Naive thymus-derived CD4-positive, alpha-beta T cell (primary cell): ENCODE data around the gene AOPEP. TPM values are rescaled to one million over a fixed set of nuclear protein-coding genes. Genes with fewer than 3 reads are reported as not detected.

ENCODE experiments used
- ATAC-seq: fragments of 150-1000 bp; cut with Tn5 transposase; 2 replicates; pipeline ENCODE4 v1.10.0; 2021; ENCODE audit warnings: mild to moderate bottlenecking, moderate library complexity
- CTCF ChIA-PET: fragments of 350-600 bp; sonication (Branson Sonifier 250); formaldehyde crosslinking; loops from one replicate; lab custom pipeline; 2021; ENCODE audit warnings: antibody characterized with exemption; lab: Charles Lee
- POLR2A ChIA-PET: fragments of 350-600 bp; sonication (Branson Sonifier 250); formaldehyde crosslinking; loops from one replicate; lab custom pipeline; 2021; ENCODE audit warnings: antibody characterized with exemption, inconsistent platforms; lab: Charles Lee
- DNase-seq, 9 donors: peaks; one replicate each; pipeline versions ENCODE4 v3.0.0 to v3.0.0-alpha.2; 2020 to 2022; ENCODE audit warnings: mixed read lengths in 1 of 9
- H3K27ac ChIP-seq: one replicate; pipeline ENCODE4 v1.7.0; 2013; ENCODE audit warnings: mild to moderate bottlenecking, low read depth, low read length, moderate library complexity
- H3K27me3 ChIP-seq, 2 donors: one replicate each; pipeline ENCODE4 v1.7.0; 2013; ENCODE audit warnings: low read length in 2 of 2, mild to moderate bottlenecking in 2 of 2, moderate library complexity in 2 of 2; ENCODE audit not compliant: control insufficient read depth in 2 of 2, insufficient read depth in 2 of 2
- H3K36me3 ChIP-seq, 3 experiments: 1 replicate in 2 of 3; 2 replicates in 1 of 3; pipeline ENCODE4 v1.7.0; 2013; ENCODE audit warnings: low read length in 3 of 3, mild to moderate bottlenecking in 3 of 3, moderate library complexity in 1 of 3; ENCODE audit not compliant: insufficient read depth in 3 of 3, control insufficient read depth in 2 of 3
- H3K4me1 ChIP-seq, 2 donors: one replicate each; pipeline ENCODE4 v1.7.0; 2013; ENCODE audit warnings: low read length in 2 of 2, mild to moderate bottlenecking in 2 of 2, moderate library complexity in 1 of 2; ENCODE audit not compliant: control insufficient read depth in 2 of 2, insufficient read depth in 2 of 2
- H3K4me3 ChIP-seq: 2 replicates; pipeline ENCODE4 v1.7.0; 2013; ENCODE audit warnings: mild to moderate bottlenecking, low read length
- H3K9me3 ChIP-seq, 3 experiments: 1 replicate in 2 of 3; 2 replicates in 1 of 3; pipeline ENCODE4 v1.7.0; 2013; ENCODE audit warnings: low read length in 3 of 3; ENCODE audit not compliant: control insufficient read depth in 2 of 3
- H3K27ac Mint-ChIP-seq, 9 donors: one replicate each; pipeline ENCODE4 v1.8.0; 2020 to 2022; ENCODE audit warnings: mixed read lengths in 9 of 9, mild to moderate bottlenecking in 8 of 9, moderate library complexity in 5 of 9, inconsistent platforms in 2 of 9
- H3K27me3 Mint-ChIP-seq, 5 donors: one replicate each; pipeline ENCODE4 v1.8.0; 2021 to 2022; ENCODE audit warnings: mixed read lengths in 5 of 5, mild to moderate bottlenecking in 1 of 5
- H3K36me3 Mint-ChIP-seq, 5 donors: one replicate each; pipeline ENCODE4 v1.8.0; 2020 to 2022; ENCODE audit warnings: mixed read lengths in 5 of 5, mild to moderate bottlenecking in 3 of 5, inconsistent platforms in 1 of 5
- H3K4me1 Mint-ChIP-seq, 7 donors: one replicate each; pipeline ENCODE4 v1.8.0; 2020 to 2022; ENCODE audit warnings: mixed read lengths in 7 of 7, mild to moderate bottlenecking in 3 of 7, inconsistent platforms in 1 of 7
- H3K4me3 Mint-ChIP-seq, 10 donors: one replicate each; pipeline ENCODE4 v1.8.0; 2020 to 2022; ENCODE audit warnings: mild to moderate bottlenecking in 10 of 10, mixed read lengths in 10 of 10, moderate library complexity in 6 of 10, inconsistent platforms in 2 of 10
- H3K9me3 Mint-ChIP-seq, 11 donors: one replicate each; pipeline ENCODE4 v1.8.0; 2020 to 2022; ENCODE audit warnings: mixed read lengths in 11 of 11, mild to moderate bottlenecking in 4 of 11, inconsistent platforms in 1 of 11, moderate library complexity in 1 of 11
- intact Hi-C, 2 donors: fragments of 100-400 bp; cut with micrococcal nuclease; formaldehyde crosslinking; loops; one replicate each; pipeline ENCODE4 v1.15.1; 2023
- polyA plus RNA-seq, 2 donors: library from polyadenylated mRNA; unstranded; fragments of 300-500 nt; fragmentation: Illumina TruSeq; gene quantifications; one replicate each; pipeline ENCODE4 v1.2.3, GENCODE V29; 2021
- total RNA-seq, 6 experiments: library from RNA in 5 of 6; stranded (reverse) in 5 of 6; gene quantifications; 1 replicate in 5 of 6; 2 replicates in 1 of 6; pipeline ENCODE4 v1.2.3 and lab custom pipeline; 2021 to 2026

The AOPEP gene
- total and polyA plus RNA-seq, 7 experiments from 2014 or later = 5.7 to 19.0 (median 13.6) TPM

- Histone ChIP-seq H3K4me3 (no peak overlapping the region), H3K27me3 (no peaks in the 10 kb centered on the region), H3K4me1 (no peaks in the 10 kb centered on the region), H3K27ac (no peak overlapping the region), H3K36me3 (no peaks in the 10 kb centered on the region), H3K9me3 (no peaks in the 10 kb centered on the region)
- intact Hi-C loops = no loop called here
- ATAC-seq (no peak), DNase-seq (no peak)
- H3K9me3 Mint-ChIP-seq = no peaks in the 10 kb centered on the region
- POLR2A ChIA-PET = no interaction called here
- CTCF ChIA-PET = no interaction called here
- H3K36me3 Mint-ChIP-seq = peaks cover 0 to 16% (median 4%) of the 10 kb centered on the region in 5 donors
- peaks cover 0 to 4% (median 0%) of the 10 kb centered on the region in 7 donors for H3K4me1 Mint-ChIP-seq
- no peak overlapping the region for H3K27ac Mint-ChIP-seq
- no peak overlapping the region for H3K4me3 Mint-ChIP-seq
- no peaks in the 10 kb centered on the region for H3K27me3 Mint-ChIP-seq
These were observed 313.6 kb downstream of the AOPEP start for GRCh38 chr9:95040106-95040505.

GRCh38 chr9:95043826-95044225 is 317.3 kb downstream of the AOPEP start:
- Mint-ChIP-seq H3K36me3 (peaks cover 0 to 13% (median 4%) of the 10 kb centered on the region in 5 donors), H3K9me3 (no peaks in the 10 kb centered on the region), H3K27me3 (peaks cover 3 to 25% (median 9%) of the 10 kb centered on the region in 5 donors), H3K4me3 (no peak overlapping the region), H3K27ac (no peak overlapping the region), H3K4me1 (peaks cover 0 to 10% (median 6%) of the 10 kb centered on the region in 7 donors)
- no peak for ATAC-seq
- intact Hi-C loops = loop anchor here in 1 of 2 donors (2.0 kb wide), 1 partner anchor 45 kb away; no protein-coding TSS in a partner anchor
- no peaks in the 10 kb centered on the region for H3K36me3 ChIP-seq
- H3K4me3 ChIP-seq = no peak overlapping the region
- CTCF ChIA-PET = no interaction called here
- DNase-seq = no peak
- POLR2A ChIA-PET = no interaction called here
- H3K9me3 ChIP-seq = no peaks in the 10 kb centered on the region
- H3K27me3 ChIP-seq = peaks cover 4 to 8% of the 10 kb centered on the region in 2 donors
- H3K4me1 ChIP-seq = peaks cover 0 to 2% of the 10 kb centered on the region in 2 donors
- H3K27ac ChIP-seq = no peak overlapping the region

- Histone ChIP-seq H3K9me3 (no peaks in the 10 kb centered on the region), H3K27me3 (peaks cover 8 to 9% of the 10 kb centered on the region in 2 donors), H3K27ac (no peak overlapping the region), H3K4me3 (no peak overlapping the region), H3K4me1 (peaks cover 0 to 4% of the 10 kb centered on the region in 2 donors), H3K36me3 (no peaks in the 10 kb centered on the region)
- no peaks in the 10 kb centered on the region for H3K9me3 Mint-ChIP-seq
- intact Hi-C loops = no loop called here
- DNase-seq = no peak
- H3K36me3 Mint-ChIP-seq = peaks cover 0 to 13% (median 4%) of the 10 kb centered on the region in 5 donors
- no peak for ATAC-seq
- CTCF ChIA-PET = no interaction called here
- H3K4me1 Mint-ChIP-seq = peaks cover 0 to 14% (median 10%) of the 10 kb centered on the region in 7 donors
- H3K4me3 Mint-ChIP-seq = peak overlapping the region in 1 of 10 donors; percentile 17
- no peak overlapping the region for H3K27ac Mint-ChIP-seq
- peaks cover 8 to 33% (median 16%) of the 10 kb centered on the region in 5 donors for H3K27me3 Mint-ChIP-seq
- POLR2A ChIA-PET = no interaction called here
These were observed 318.4 kb downstream of the AOPEP start for GRCh38 chr9:95044731-95045508.

- Histone ChIP-seq H3K27ac (no peak overlapping the region), H3K36me3 (no peaks in the 10 kb centered on the region), H3K4me1 (peaks cover 0 to 4% of the 10 kb centered on the region in 2 donors), H3K9me3 (no peaks in the 10 kb centered on the region), H3K27me3 (peaks cover 8 to 9% of the 10 kb centered on the region in 2 donors), H3K4me3 (no peak overlapping the region)
- H3K36me3 Mint-ChIP-seq = peaks cover 0 to 13% (median 4%) of the 10 kb centered on the region in 5 donors
- intact Hi-C loops = no loop called here
- no peak overlapping the region for H3K4me3 Mint-ChIP-seq
- ChIA-PET POLR2A (no interaction called here), CTCF (no interaction called here)
- ATAC-seq (no peak), DNase-seq (no peak)
- H3K27me3 Mint-ChIP-seq = peaks cover 8 to 39% (median 22%) of the 10 kb centered on the region in 5 donors
- H3K9me3 Mint-ChIP-seq = no peaks in the 10 kb centered on the region
- peaks cover 0 to 14% (median 10%) of the 10 kb centered on the region in 7 donors for H3K4me1 Mint-ChIP-seq
- no peak overlapping the region for H3K27ac Mint-ChIP-seq
These were observed 319.3 kb downstream of the AOPEP start for GRCh38 chr9:95045751-95046150.

- Histone ChIP-seq H3K36me3 (no peaks in the 10 kb centered on the region), H3K27ac (no peak overlapping the region), H3K4me3 (no peak overlapping the region), H3K9me3 (no peaks in the 10 kb centered on the region), H3K27me3 (peaks cover 8 to 9% of the 10 kb centered on the region in 2 donors), H3K4me1 (peaks cover 0 to 4% of the 10 kb centered on the region in 2 donors)
- Mint-ChIP-seq H3K27ac (no peak overlapping the region), H3K36me3 (peaks cover 0 to 10% (median 4%) of the 10 kb centered on the region in 5 donors), H3K9me3 (no peaks in the 10 kb centered on the region), H3K4me1 (peaks cover 0 to 14% (median 10%) of the 10 kb centered on the region in 7 donors), H3K4me3 (peak overlapping the region; percentile 28 to 85 (median 76)), H3K27me3 (peaks cover 20 to 42% (median 24%) of the 10 kb centered on the region in 5 donors)
- CTCF ChIA-PET = no interaction called here
- DNase-seq (no peak), ATAC-seq (no peak)
- intact Hi-C loops = loop anchor here in 1 of 2 donors (1.0 kb wide), 1 partner anchor 321 kb away; the partner anchor contains the start of gene AOPEP
- POLR2A ChIA-PET = no interaction called here
These were observed 321.1 kb downstream of the AOPEP start for GRCh38 chr9:95047452-95048224.

- Histone ChIP-seq H3K4me1 (peaks cover 0 to 4% of the 10 kb centered on the region in 2 donors), H3K27me3 (peaks cover 8 to 9% of the 10 kb centered on the region in 2 donors), H3K9me3 (no peaks in the 10 kb centered on the region), H3K4me3 (peak overlapping the region; percentile 41), H3K27ac (no peak overlapping the region), H3K36me3 (no peaks in the 10 kb centered on the region)
- intact Hi-C loops = loop anchor here in 1 of 2 donors (1.0 kb wide), 1 partner anchor 322 kb away; the partner anchor contains the start of gene AOPEP
- Mint-ChIP-seq H3K4me1 (peaks cover 0 to 14% (median 10%) of the 10 kb centered on the region in 7 donors), H3K36me3 (peaks cover 3 to 13% (median 4%) of the 10 kb centered on the region in 5 donors), H3K27ac (peak overlapping the region in 3 of 9 donors; percentile 1 to 68 (median 56)), H3K9me3 (no peaks in the 10 kb centered on the region), H3K4me3 (peak overlapping the region; percentile 74 to 85 (median 80)), H3K27me3 (peaks cover 20 to 42% (median 26%) of the 10 kb centered on the region in 5 donors)
- DNase-seq (peak in 8 of 9 donors; percentile 6 to 56 (median 16)), ATAC-seq (peak; percentile 92)
- CTCF ChIA-PET = interaction anchor here (0.9 kb wide), 1 partner anchor 1232 kb away, joined by 3 read pairs; no protein-coding TSS in a partner anchor
- POLR2A ChIA-PET = no interaction called here
These were observed 322.0 kb downstream of the AOPEP start for GRCh38 chr9:95048225-95049087.
